Fibroblast of skin of back (primary cell): Measurements from ENCODE around the gene PHLDA3.

Source experiments
- DNase-seq: peaks from one replicate; pipeline ENCODE4 v3.0.0-alpha.2; 2013

Gene PHLDA3

GRCh38 chr1:201461645-201462441 lies 7.1 kb downstream of the PHLDA3 start:
- DNase-seq = peak; percentile 98

GRCh38 chr1:201460814-201461644 lies 8.0 kb downstream of the PHLDA3 start:
- peak; percentile 98 for DNase-seq

- no peak for DNase-seq
Measured at GRCh38 chr1:201459775-201460174, 9.2 kb downstream of the PHLDA3 start.

GRCh38 chr1:201459052-201459451 lies 9.9 kb downstream of the PHLDA3 start:
- no peak for DNase-seq

GRCh38 chr1:201457508-201457960 lies 11.5 kb downstream of the PHLDA3 start:
- DNase-seq = no peak

- peak; percentile 97 for DNase-seq
Measured at GRCh38 chr1:201456499-201457309, 12.3 kb downstream of the PHLDA3 start.

GRCh38 chr1:201455098-201455497 lies 13.9 kb downstream of the PHLDA3 start:
- no peak for DNase-seq

- DNase-seq = no peak
Measured at GRCh38 chr1:201454608-201455007, 14.4 kb downstream of the PHLDA3 start.

GRCh38 chr1:201452866-201453265 lies 16.1 kb downstream of the PHLDA3 start:
- no peak for DNase-seq

- peak; percentile 71 for DNase-seq
Measured at GRCh38 chr1:201450721-201451291, 18.2 kb downstream of the PHLDA3 start.

GRCh38 chr1:201448990-201449389 lies 20.0 kb downstream of the PHLDA3 start:
- no peak for DNase-seq

- DNase-seq = peak; percentile 71
Measured at GRCh38 chr1:201447903-201448871, 20.8 kb downstream of the PHLDA3 start.

- DNase-seq = no peak
Measured at GRCh38 chr1:201445310-201445709, 23.7 kb downstream of the PHLDA3 start.

- DNase-seq = peak; percentile 48
Measured at GRCh38 chr1:201444792-201445191, 24.2 kb downstream of the PHLDA3 start.

- no peak for DNase-seq
Measured at GRCh38 chr1:201443747-201444146, 25.2 kb downstream of the PHLDA3 start.

- no peak for DNase-seq
Measured at GRCh38 chr1:201436969-201437368, 32.0 kb downstream of the PHLDA3 start.

- peak; percentile 64 for DNase-seq
Measured at GRCh38 chr1:201436393-201436792, 32.6 kb downstream of the PHLDA3 start.

GRCh38 chr1:201434266-201434665 lies 34.7 kb downstream of the PHLDA3 start:
- DNase-seq = no peak

GRCh38 chr1:201433609-201434008 lies 35.4 kb downstream of the PHLDA3 start:
- no peak for DNase-seq

- no peak for DNase-seq
Measured at GRCh38 chr1:201430776-201431175, 38.2 kb downstream of the PHLDA3 start.
